Measurements from ENCODE around the gene CHRM5.

Gene CHRM5

GRCh38 chr15:34064438-34064837 is 96.1 kb downstream of the CHRM5 start:
- no peak overlapping the region for H3K4me3 ChIP-seq
- DNase-seq (ENCODE audit: low spot score), result no peak
- H3K27ac ChIP-seq, result no peak overlapping the region
- no peak for TF ChIP-seq CTCF (IDR thresholded peaks at IDR 0.05)

GRCh38 chr15:34065261-34065660 is 97.0 kb downstream of the CHRM5 start:
- H3K4me3 ChIP-seq, result no peak overlapping the region
- no peak for TF ChIP-seq CTCF (IDR thresholded peaks at IDR 0.05)
- no peak overlapping the region for H3K27ac ChIP-seq
- no peak for DNase-seq (ENCODE audit: low spot score)

- Histone ChIP-seq H3K4me3 (no peak overlapping the region), H3K27ac (no peak overlapping the region)
- no peak for TF ChIP-seq CTCF (IDR thresholded peaks at IDR 0.05)
- DNase-seq (ENCODE audit: low spot score), result no peak
Measured at GRCh38 chr15:34065941-34066340, 97.6 kb downstream of the CHRM5 start.

- no peak overlapping the region for H3K27ac ChIP-seq
- DNase-seq (ENCODE audit: low spot score), result no peak
- no peak for TF ChIP-seq CTCF (IDR thresholded peaks at IDR 0.05)
Measured at GRCh38 chr15:34070003-34070402, 101.7 kb downstream of the CHRM5 start.

GRCh38 chr15:34076785-34077184 is 108.5 kb downstream of the CHRM5 start:
- no peak for TF ChIP-seq CTCF (IDR thresholded peaks at IDR 0.05)
- H3K4me3 ChIP-seq, result no peak overlapping the region
- DNase-seq (ENCODE audit: low spot score), result no peak
- no peak overlapping the region for H3K27ac ChIP-seq

More at GRCh38 chr15:34070003-34070402, 101.7 kb downstream of the CHRM5 start:
- no peak overlapping the region for H3K4me3 ChIP-seq

- Histone ChIP-seq H3K4me3 (no peak overlapping the region), H3K27ac (no peak overlapping the region)
- no peak for DNase-seq (ENCODE audit: low spot score)
- no peak for TF ChIP-seq CTCF (IDR thresholded peaks at IDR 0.05)
Measured at GRCh38 chr15:34078900-34079299, 110.6 kb downstream of the CHRM5 start.

- Histone ChIP-seq H3K4me3 (no peak overlapping the region), H3K27ac (no peak overlapping the region)
- DNase-seq (ENCODE audit: low spot score), result no peak
- TF ChIP-seq CTCF (IDR thresholded peaks at IDR 0.05), result no peak
Measured at GRCh38 chr15:34079904-34080303, 111.6 kb downstream of the CHRM5 start.

All from coronary artery (tissue), 2 donors.